Stomach (tissue), 4 donors: ENCODE data around the gene HIP1.
"Not testable (repeated sequence)": the region's sequence is repeated elsewhere in the genome, so short reads cannot be mapped to it uniquely, and the experiment has no call there.

ENCODE experiments used
- CTCF ChIP-seq, 7 experiments: fragments of 450-650 bp in 4 of 7; fragments of 200-600 bp in 3 of 7; sonication (generic) in 3 of 7; IDR thresholded peaks; one replicate each; pipeline ENCODE4 v1.5.1; 2016 to 2019; ENCODE audit warnings: antibody characterized with exemption in 7 of 7, control low read depth in 2 of 7, mild to moderate bottlenecking in 1 of 7
- EP300 ChIP-seq: sonication (generic); formaldehyde crosslinking; IDR thresholded peaks from one replicate; pipeline ENCODE4 v1.6.1; 2017; ENCODE audit warnings: antibody characterized with exemption
- POLR2A ChIP-seq, 4 donors: fragments of 450-650 bp; IDR thresholded peaks; one replicate each; pipeline ENCODE4 v1.6.1; 2016; ENCODE audit warnings: antibody characterized with exemption in 4 of 4, control low read depth in 2 of 4, mild to moderate bottlenecking in 1 of 4, moderate library complexity in 1 of 4
- POLR2AphosphoS5 ChIP-seq, 3 donors: sonication (generic); formaldehyde crosslinking; IDR thresholded peaks; one replicate each; pipeline ENCODE4 v1.6.1; 2016; ENCODE audit warnings: antibody characterized with exemption in 3 of 3

GRCh38 chr7:75761801-75762200 is 23.1 kb upstream of the HIP1 start:
- not testable (repeated sequence) for TF ChIP-seq CTCF (IDR thresholded peaks at IDR 0.05); POLR2A (IDR thresholded peaks at IDR 0.05); EP300; POLR2AphosphoS5 (IDR thresholded peaks at IDR 0.05)
